ENCODE measurements around the gene IGFALS. TPM values are rescaled to one million over a fixed set of nuclear protein-coding genes. Genes with fewer than 3 reads are reported as not detected.
"Not testable (repeated sequence)": the region's sequence is repeated elsewhere in the genome, so short reads cannot be mapped to it uniquely, and the experiment has no call there.

The IGFALS gene
- total and polyA plus RNA-seq, 9 donors: 0.20 to 1.8 (median 0.50) TPM; not detected in 1

DNA sequence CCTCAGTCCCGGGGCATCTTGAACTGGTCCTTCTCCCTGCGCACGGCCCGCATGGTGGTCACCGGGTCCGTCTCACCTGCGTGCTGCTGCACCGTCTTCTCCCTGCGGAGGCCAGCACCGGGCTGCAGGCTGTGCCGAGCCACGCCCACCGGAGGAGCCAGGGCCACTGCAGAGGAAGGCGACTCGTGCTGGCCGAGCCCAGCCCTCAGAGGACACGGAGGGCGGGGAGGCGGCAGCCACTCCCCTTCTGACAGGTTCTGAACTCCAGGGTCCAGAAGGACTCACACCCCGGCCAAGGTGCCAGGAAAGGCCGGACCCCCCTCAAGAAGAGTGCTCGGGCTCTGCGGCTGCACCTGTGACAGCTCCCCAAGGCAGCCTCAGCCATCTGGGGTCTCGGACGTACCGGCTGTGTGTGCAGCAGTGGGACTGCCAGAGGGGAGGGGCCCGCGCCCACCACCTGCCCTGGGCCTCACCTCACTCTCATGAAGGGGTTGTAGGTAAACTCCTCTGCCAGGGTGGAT is 15.8 kb upstream of the IGFALS start:
- DNase-seq: peak in 1 of 5 donors; percentile 19
- H3K36me3 ChIP-seq: no peaks in the 10 kb centered on the region
- H3K27me3 ChIP-seq: no peaks in the 10 kb centered on the region
- no peaks in the 10 kb centered on the region for H3K4me1 ChIP-seq (ENCODE audit: insufficient read depth)
- no peak overlapping the region for H3K4me3 ChIP-seq
- no peaks in the 10 kb centered on the region for H3K9me3 ChIP-seq
- intact Hi-C loops (cut with DNase I): no loop called here
- no peak overlapping the region for H3K27ac ChIP-seq
- TF ChIP-seq EP300 (IDR thresholded peaks at IDR 0.05) (no peak), POLR2A (IDR thresholded peaks at IDR 0.05) (no peak)
- TF ChIP-seq, protein P1, sequence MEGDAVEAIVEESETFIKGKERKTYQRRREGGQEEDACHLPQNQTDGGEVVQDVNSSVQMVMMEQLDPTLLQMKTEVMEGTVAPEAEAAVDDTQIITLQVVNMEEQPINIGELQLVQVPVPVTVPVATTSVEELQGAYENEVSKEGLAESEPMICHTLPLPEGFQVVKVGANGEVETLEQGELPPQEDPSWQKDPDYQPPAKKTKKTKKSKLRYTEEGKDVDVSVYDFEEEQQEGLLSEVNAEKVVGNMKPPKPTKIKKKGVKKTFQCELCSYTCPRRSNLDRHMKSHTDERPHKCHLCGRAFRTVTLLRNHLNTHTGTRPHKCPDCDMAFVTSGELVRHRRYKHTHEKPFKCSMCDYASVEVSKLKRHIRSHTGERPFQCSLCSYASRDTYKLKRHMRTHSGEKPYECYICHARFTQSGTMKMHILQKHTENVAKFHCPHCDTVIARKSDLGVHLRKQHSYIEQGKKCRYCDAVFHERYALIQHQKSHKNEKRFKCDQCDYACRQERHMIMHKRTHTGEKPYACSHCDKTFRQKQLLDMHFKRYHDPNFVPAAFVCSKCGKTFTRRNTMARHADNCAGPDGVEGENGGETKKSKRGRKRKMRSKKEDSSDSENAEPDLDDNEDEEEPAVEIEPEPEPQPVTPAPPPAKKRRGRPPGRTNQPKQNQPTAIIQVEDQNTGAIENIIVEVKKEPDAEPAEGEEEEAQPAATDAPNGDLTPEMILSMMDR (IDR thresholded peaks at IDR 0.05): no peak
- 65 to 80% (median 74%) methylated on average over 24 to 28 of the region's 28 CpGs for WGBS, 3 donors

DNA sequence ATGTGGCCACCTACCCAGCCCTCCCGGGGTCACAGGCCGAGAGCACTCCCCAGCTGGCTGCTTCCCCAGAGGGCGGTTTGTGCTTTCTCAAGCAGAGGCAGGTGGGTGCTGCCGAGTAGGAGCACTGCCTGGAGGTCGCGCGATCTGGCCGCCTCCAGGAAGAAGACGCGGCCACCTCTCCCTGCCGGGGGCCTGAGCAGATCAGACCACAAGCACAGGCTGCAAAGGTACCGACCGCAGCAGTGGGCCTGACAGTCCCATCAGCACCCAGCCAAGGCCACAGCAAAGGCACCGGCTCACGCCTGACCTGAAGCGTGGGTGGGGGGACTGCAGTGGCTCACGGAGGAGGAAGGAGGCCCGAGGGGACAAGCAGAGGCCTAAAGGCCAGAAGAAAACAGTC is 15.2 kb upstream of the IGFALS start:
- Histone ChIP-seq H3K36me3 (no peaks in the 10 kb centered on the region), H3K27ac (no peak overlapping the region), H3K9me3 (no peaks in the 10 kb centered on the region), H3K27me3 (no peaks in the 10 kb centered on the region), H3K4me1 (ENCODE audit: insufficient read depth) (no peaks in the 10 kb centered on the region), H3K4me3 (no peak overlapping the region)
- TF ChIP-seq EP300 (IDR thresholded peaks at IDR 0.05): no peak
- TF ChIP-seq POLR2A (IDR thresholded peaks at IDR 0.05): no peak
- TF ChIP-seq, protein P1 (IDR thresholded peaks at IDR 0.05): no peak
- intact Hi-C loops (cut with DNase I): no loop called here
- no peak for DNase-seq
- WGBS, 3 donors: 77 to 84% (median 79%) methylated on average over 18 of the region's 18 CpGs

DNA sequence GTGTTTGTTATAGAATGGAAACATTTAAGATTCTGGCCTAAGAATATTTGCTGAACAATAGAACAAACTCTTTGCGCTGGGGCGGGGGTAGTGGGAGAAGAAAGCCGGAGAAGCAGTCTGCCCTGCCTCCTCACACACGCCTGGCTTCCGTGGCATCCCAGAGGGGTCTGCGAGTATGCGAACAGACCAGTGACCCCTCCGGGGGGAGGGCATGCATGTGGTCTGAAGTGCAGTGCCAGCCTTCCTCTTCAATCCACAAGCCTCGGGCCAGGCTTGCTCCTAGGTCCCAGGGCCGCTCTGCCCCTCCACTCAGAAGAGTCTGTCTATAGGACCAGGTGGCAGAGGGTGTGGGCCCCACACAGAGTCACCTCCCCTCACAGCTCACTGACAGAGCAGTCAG is 14.1 kb upstream of the IGFALS start:
- Histone ChIP-seq H3K27me3 (no peaks in the 10 kb centered on the region), H3K9me3 (no peaks in the 10 kb centered on the region), H3K27ac (no peak overlapping the region), H3K36me3 (no peaks in the 10 kb centered on the region), H3K4me3 (no peak overlapping the region), H3K4me1 (ENCODE audit: insufficient read depth) (no peaks in the 10 kb centered on the region)
- 87 to 88% (median 88%) methylated on average over 10 of the region's 10 CpGs for WGBS, 3 donors
- TF ChIP-seq EP300 (IDR thresholded peaks at IDR 0.05) (no peak), POLR2A (IDR thresholded peaks at IDR 0.05) (no peak)
- TF ChIP-seq, protein P1 (IDR thresholded peaks at IDR 0.05): no peak
- no peak for DNase-seq
- intact Hi-C loops (cut with DNase I): no loop called here

DNA sequence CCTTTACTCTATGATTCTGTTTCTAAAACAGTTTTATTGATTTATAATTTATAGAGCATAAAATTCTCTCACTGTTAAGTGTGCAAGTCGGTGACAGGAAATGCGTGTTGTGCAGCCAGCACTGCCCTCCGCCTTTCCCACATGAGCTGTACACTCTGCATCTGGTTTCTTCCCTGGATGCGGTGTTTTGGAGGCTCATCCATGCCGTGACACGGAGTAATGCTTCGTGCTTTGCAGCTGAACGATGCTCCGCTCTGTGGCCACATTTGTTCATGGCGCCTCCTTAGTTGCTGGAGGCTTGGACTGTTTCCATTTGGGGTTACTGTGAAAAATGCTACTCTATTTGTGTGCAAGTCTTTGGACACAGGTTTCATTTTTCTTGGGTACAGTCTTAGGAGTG is 7.2 kb upstream of the IGFALS start:
- no peaks in the 10 kb centered on the region for H3K9me3 ChIP-seq
- no peak for TF ChIP-seq POLR2A (IDR thresholded peaks at IDR 0.05)
- TF ChIP-seq EP300 (IDR thresholded peaks at IDR 0.05): no peak
- TF ChIP-seq, protein P1 (IDR thresholded peaks at IDR 0.05): no peak
- no peak overlapping the region for H3K27ac ChIP-seq
- DNase-seq: no peak
- WGBS, 3 donors: 38 to 84% (median 44%) methylated on average over 10 of the region's 10 CpGs
- no peaks in the 10 kb centered on the region for H3K27me3 ChIP-seq
- H3K4me1 ChIP-seq (ENCODE audit: insufficient read depth): no peaks in the 10 kb centered on the region
- H3K4me3 ChIP-seq: no peak overlapping the region
- intact Hi-C loops (cut with DNase I): no loop called here
- H3K36me3 ChIP-seq: no peaks in the 10 kb centered on the region

DNA sequence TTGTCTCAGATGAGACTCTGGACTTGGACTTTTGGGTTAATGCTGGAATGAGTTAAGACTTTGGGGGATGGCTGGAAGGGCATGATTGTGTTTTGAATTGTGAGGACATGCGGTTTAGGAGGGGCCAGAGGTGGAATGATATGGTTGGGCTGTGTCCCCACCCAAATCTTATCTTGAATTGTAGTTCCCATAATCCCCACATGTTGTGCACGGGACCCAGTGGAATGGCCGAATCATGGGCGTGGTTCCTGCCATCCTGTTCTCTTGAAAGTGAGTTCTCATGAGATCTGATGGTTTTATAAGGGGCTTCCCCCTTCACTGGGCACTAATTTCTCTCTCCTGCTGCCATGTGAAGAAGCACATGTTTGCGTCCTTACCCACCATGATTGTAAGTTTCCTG is 5.8 kb upstream of the IGFALS start:
- H3K4me3 ChIP-seq; H3K36me3 ChIP-seq; H3K27ac ChIP-seq; H3K9me3 ChIP-seq; H3K27me3 ChIP-seq; intact Hi-C loops (cut with DNase I); DNase-seq; H3K4me1 ChIP-seq (ENCODE audit: insufficient read depth): not testable (repeated sequence)
- WGBS, 3 donors: 51 to 84% (median 68%) methylated on average over 5 of the region's 5 CpGs

Measured in ovary (tissue), 9 donors.